ENCODE measurements around the gene PPFIBP1. TPM values are rescaled to one million over a fixed set of nuclear protein-coding genes. Genes with fewer than 3 reads are reported as not detected.

The PPFIBP1 gene
- total RNA-seq, 1 experiment from 2014 or later: 88.6 TPM

DNA sequence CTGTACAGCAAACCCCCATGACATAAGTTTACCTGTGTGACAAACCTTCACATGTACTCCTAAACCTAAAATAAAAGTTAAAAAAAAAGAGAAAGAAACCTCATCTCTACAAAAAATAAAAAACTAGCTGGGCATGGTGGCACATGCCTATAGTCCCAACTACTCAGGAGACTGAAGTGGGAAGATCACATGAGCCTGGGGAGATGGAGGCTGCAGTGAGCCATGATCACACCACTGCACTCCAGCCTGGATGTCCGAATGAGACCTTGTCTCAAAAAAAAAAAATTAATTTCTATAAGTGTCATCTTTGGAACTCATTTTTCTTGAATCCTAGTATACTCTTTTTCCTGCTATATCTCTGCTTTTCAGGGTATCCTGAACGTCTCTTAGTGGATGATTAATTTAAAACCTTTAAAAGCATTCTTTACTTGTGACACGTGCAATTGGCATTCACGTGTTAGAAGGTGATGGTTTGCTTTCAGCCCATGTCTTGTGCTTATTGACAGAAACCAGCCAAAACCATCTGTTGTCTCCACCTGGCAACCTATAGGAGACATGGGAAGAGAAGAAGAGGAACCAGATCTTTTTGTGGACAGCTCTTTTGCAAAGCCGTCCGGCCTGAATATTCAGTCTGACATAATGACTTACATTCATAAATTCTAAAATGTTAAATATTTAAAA is 30.6 kb upstream of the PPFIBP1 start:
- H3K27me3 ChIP-seq (ENCODE audit: control insufficient read depth, insufficient read depth, low read length): no peaks in the 10 kb centered on the region
- H3K27ac ChIP-seq (ENCODE audit: low read length): no peak overlapping the region
- intact Hi-C loops (cut with micrococcal nuclease; ENCODE audit: unreplicated experiment): no loop called here
- ChIA-PET CTCF (no interaction called here), POLR2A (no interaction called here)
- peak; percentile 12 for DNase-seq (ENCODE audit: low read depth, low spot score)
- H3K4me3 ChIP-seq (ENCODE audit: low read depth in 2 of 2, low read length in 2 of 2): no peak overlapping the region
- H3K9me3 ChIP-seq (ENCODE audit: control insufficient read depth, insufficient read depth, low read depth, low read length): no peaks in the 10 kb centered on the region
- in situ Hi-C loops (cut with HindIII; ENCODE audit: low pct_unique_long_range_greater_than_20kb, low sequenced_read_pairs): no loop called here
- no peaks in the 10 kb centered on the region for H3K36me3 ChIP-seq (ENCODE audit: control insufficient read depth, insufficient read depth, low read length)
- no TSS peak for BruUV-seq (replicated peaks)
- TF ChIP-seq, protein P1, sequence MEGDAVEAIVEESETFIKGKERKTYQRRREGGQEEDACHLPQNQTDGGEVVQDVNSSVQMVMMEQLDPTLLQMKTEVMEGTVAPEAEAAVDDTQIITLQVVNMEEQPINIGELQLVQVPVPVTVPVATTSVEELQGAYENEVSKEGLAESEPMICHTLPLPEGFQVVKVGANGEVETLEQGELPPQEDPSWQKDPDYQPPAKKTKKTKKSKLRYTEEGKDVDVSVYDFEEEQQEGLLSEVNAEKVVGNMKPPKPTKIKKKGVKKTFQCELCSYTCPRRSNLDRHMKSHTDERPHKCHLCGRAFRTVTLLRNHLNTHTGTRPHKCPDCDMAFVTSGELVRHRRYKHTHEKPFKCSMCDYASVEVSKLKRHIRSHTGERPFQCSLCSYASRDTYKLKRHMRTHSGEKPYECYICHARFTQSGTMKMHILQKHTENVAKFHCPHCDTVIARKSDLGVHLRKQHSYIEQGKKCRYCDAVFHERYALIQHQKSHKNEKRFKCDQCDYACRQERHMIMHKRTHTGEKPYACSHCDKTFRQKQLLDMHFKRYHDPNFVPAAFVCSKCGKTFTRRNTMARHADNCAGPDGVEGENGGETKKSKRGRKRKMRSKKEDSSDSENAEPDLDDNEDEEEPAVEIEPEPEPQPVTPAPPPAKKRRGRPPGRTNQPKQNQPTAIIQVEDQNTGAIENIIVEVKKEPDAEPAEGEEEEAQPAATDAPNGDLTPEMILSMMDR (IDR thresholded peaks at IDR 0.05): no peak
- TF ChIP-seq TCF7L2 (IDR thresholded peaks at IDR 0.05; ENCODE audit: low read depth, low read length) (no peak), REST (IDR thresholded peaks at IDR 0.05; ENCODE audit: insufficient read depth in 1 of 2, low read depth in 2 of 2, low read length in 1 of 2) (no peak), SIN3A (IDR thresholded peaks at IDR 0.05; ENCODE audit: borderline replicate concordance, insufficient read depth, low read depth, low read length) (no peak), POLR2AphosphoS5 (IDR thresholded peaks at IDR 0.05; ENCODE audit: low read depth, low read length) (no peak)
- H3K4me1 ChIP-seq (ENCODE audit: control insufficient read depth, insufficient read depth, low read length): no peaks in the 10 kb centered on the region
- no peak for ATAC-seq

DNA sequence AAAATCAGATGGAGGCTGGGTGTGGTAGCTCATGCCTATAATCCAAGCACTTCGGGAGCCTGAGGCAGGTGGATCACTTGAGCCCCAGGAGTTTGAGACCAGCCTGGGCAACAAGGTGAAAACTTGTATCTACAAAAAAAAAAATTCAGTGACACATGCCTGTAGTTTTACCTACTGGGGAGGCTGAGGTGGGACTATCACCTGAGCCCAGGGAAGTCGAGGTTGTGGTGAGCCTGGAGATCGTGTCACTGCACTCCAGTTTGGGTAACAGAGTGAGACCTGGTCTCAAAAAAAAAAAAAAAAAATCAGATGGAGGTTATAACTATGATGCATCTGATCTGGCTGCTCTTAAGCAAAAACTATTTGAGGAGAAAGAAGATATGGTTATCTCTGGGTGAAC is 26.6 kb upstream of the PPFIBP1 start:
- Histone ChIP-seq H3K4me1 (ENCODE audit: control insufficient read depth, insufficient read depth, low read length) (no peaks in the 10 kb centered on the region), H3K4me3 (ENCODE audit: low read depth in 2 of 2, low read length in 2 of 2) (no peak overlapping the region), H3K27ac (ENCODE audit: low read length) (no peak overlapping the region), H3K27me3 (ENCODE audit: control insufficient read depth, insufficient read depth, low read length) (no peaks in the 10 kb centered on the region), H3K36me3 (ENCODE audit: control insufficient read depth, insufficient read depth, low read length) (no peaks in the 10 kb centered on the region), H3K9me3 (ENCODE audit: control insufficient read depth, insufficient read depth, low read depth, low read length) (no peaks in the 10 kb centered on the region)
- BruUV-seq (replicated peaks): no TSS peak
- ChIA-PET POLR2A (no interaction called here), CTCF (no interaction called here)
- no peak for DNase-seq (ENCODE audit: low read depth, low spot score)
- intact Hi-C loops (cut with micrococcal nuclease; ENCODE audit: unreplicated experiment): no loop called here
- in situ Hi-C loops (cut with HindIII; ENCODE audit: low pct_unique_long_range_greater_than_20kb, low sequenced_read_pairs): no loop called here
- TF ChIP-seq SIN3A (IDR thresholded peaks at IDR 0.05; ENCODE audit: borderline replicate concordance, insufficient read depth, low read depth, low read length) (no peak), POLR2AphosphoS5 (IDR thresholded peaks at IDR 0.05; ENCODE audit: low read depth, low read length) (no peak), TCF7L2 (IDR thresholded peaks at IDR 0.05; ENCODE audit: low read depth, low read length) (no peak), REST (IDR thresholded peaks at IDR 0.05; ENCODE audit: insufficient read depth in 1 of 2, low read depth in 2 of 2, low read length in 1 of 2) (no peak)
- TF ChIP-seq, protein P1 (IDR thresholded peaks at IDR 0.05): no peak
- no peak for ATAC-seq
